Measurements from ENCODE around the gene ADAP1. TPM values are rescaled to one million over a fixed set of nuclear protein-coding genes. Genes with fewer than 3 reads are reported as not detected.

The ADAP1 gene
- total RNA-seq, 1 experiment from 2014 or later, result 31.2 TPM

DNA sequence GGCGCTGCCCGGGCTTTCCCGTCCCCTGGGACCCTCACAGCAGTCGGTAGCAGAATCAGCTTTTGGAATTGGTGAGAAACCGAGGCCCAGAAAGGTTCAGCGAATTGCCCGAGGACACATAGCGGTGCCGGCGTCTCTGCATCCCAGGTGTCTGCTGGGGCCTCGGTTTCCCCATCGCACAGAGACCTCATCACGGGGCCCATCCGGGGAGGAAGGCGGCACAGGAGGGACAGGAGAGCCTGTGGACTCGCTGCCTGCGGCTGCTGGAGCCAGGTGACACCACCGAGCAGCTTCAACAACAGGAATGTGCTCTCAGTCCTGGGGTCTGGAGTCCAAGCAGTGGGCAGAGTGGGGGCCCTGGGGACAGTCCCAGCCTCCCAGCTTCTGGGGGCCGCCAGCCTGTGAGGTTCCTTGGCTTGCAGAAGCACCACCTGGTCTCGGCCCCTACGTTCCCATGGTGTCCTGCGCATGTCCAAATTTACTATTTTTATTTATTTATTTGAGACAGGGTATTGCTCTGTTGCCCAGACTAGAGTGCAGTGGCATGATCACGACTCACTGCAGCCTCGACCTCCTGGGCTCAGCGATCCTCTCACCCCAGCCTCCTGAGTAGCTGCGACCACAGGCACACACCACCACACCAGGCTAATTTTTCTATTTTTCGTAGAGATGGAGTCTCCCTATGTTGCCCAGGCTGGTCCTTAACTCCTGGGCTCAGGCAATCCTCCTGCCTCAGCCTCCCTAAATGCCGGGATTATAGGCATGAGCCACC, 21.4 kb upstream of the ADAP1 start:
- TSS peak; percentile 72 for BruUV-seq (replicated peaks)
- intact Hi-C loops (cut with micrococcal nuclease), result no loop called here
- ATAC-seq (peak; percentile 6; the same call in 1 of the 2 replicates), DNase-seq (no peak)
- TF ChIP-seq, protein P1, sequence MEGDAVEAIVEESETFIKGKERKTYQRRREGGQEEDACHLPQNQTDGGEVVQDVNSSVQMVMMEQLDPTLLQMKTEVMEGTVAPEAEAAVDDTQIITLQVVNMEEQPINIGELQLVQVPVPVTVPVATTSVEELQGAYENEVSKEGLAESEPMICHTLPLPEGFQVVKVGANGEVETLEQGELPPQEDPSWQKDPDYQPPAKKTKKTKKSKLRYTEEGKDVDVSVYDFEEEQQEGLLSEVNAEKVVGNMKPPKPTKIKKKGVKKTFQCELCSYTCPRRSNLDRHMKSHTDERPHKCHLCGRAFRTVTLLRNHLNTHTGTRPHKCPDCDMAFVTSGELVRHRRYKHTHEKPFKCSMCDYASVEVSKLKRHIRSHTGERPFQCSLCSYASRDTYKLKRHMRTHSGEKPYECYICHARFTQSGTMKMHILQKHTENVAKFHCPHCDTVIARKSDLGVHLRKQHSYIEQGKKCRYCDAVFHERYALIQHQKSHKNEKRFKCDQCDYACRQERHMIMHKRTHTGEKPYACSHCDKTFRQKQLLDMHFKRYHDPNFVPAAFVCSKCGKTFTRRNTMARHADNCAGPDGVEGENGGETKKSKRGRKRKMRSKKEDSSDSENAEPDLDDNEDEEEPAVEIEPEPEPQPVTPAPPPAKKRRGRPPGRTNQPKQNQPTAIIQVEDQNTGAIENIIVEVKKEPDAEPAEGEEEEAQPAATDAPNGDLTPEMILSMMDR (conservative IDR thresholded peaks at IDR 0.05; ENCODE audit: low read depth, low read length), result no peak
- no peak for TF ChIP-seq EZH2phosphoT487 (IDR thresholded peaks at IDR 0.05; ENCODE audit: borderline replicate concordance, low read length)
- TF ChIP-seq EZH2 (IDR thresholded peaks at IDR 0.05; ENCODE audit: low read length, unreplicated experiment), result no peak
- Histone ChIP-seq H2AFZ (ENCODE audit: low read length) (peak overlapping the region; percentile 94), H3K9ac (ENCODE audit: low read length) (peak overlapping the region; percentile 97), H3K27me3 (ENCODE audit: low read length) (no peaks in the 10 kb centered on the region), H3K36me3 (ENCODE audit: low read depth, low read length) (peaks cover 21% of the 10 kb centered on the region), H3F3A (ENCODE audit: low read length, unreplicated experiment) (no peaks in the 10 kb centered on the region), H3K4me2 (ENCODE audit: low read length) (peak overlapping the region; percentile 97), H3K79me2 (ENCODE audit: low read length) (peaks cover 42% of the 10 kb centered on the region), H3K9me3 (ENCODE audit: low read length) (no peaks in the 10 kb centered on the region), H4K20me1 (ENCODE audit: low read length) (peaks cover 24% of the 10 kb centered on the region), H3K27ac (ENCODE audit: low read length) (no peak overlapping the region), H3K4me3 (ENCODE audit: low read length) (peak overlapping the region; percentile 93), H3K4me1 (ENCODE audit: insufficient read depth, low read length) (0 out of 2 replicates have a peak, but pooled peaks cover 4% of the 10 kb centered on the region), H3K9me2 (replicated peaks; ENCODE audit: low read length) (no peaks in the 10 kb centered on the region)
- POLR2A ChIA-PET (ENCODE audit: unreplicated experiment), result interaction anchor here (0.6 to 1.0 kb wide), 3 partner anchors 52 to 433 kb away, joined by 3 to 21 read pairs (median 11); no protein-coding TSS in a partner anchor
- CTCF ChIA-PET, result interaction anchor here (0.6 to 0.7 kb wide), 2 partner anchors 17 to 210 kb away, joined by 5 to 6 read pairs; no protein-coding TSS in a partner anchor

DNA sequence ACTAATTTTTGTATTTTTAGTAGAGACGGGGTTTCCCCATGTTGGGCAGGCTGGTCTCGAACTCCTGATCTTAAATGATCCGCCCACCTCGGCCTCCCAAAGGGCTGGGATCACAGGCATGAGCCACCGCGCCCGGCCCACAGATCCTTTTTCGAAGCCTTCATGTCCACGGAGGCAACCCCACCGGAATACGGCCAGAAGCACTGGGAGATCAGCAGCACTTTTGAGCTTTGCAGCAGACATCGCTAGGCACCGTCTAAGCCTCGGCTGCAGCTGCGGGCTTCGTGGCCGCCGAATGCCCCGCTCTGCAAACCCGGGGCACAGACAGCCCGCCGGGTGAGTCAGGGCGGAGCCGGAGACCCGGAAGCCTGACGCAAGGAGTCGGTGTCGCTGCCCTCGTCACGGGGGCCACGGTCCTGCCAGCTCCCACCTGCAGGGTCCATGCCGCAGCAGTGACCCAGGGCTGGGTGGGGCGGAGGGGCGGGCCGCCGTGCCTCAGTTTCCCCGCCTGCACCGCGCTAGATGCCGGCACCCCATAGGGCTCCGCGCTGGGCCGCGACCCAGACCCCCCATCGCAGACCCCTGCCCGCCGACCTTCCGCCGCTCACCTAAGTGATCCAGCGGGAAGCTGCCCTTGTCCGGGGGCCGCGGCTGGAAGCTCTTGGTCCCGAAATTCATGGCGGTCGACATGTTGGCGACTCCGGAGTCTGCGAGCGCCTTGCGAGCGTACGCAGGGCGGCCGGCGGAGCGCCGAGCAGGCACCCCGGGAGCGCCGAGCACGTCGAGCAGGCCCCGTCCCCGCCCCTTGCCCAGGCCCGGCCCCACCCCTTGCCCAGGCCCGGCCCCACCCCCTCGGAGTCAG, 20.6 kb upstream of the ADAP1 start, which contains the start of gene COX19:
TSS of gene COX19 (minus strand) at position 730 of the 862 bp plus-strand sequence. CDS start at position 690, 40 bp downstream.
- Histone ChIP-seq H3K27me3 (ENCODE audit: low read length) (no peaks in the 10 kb centered on the region), H3K27ac (ENCODE audit: low read length) (peak within 1 kb of the TSS; percentile 75), H3K9me2 (replicated peaks; ENCODE audit: low read length) (no peaks in the 10 kb centered on the region), H3K4me3 (ENCODE audit: low read length) (peak within 1 kb of the TSS; percentile 93), H3K36me3 (ENCODE audit: low read depth, low read length) (peaks cover 24% of the 10 kb centered on the region), H2AFZ (ENCODE audit: low read length) (peak within 1 kb of the TSS; percentile 94), H3K79me2 (ENCODE audit: low read length) (peaks cover 45% of the 10 kb centered on the region), H3K9me3 (ENCODE audit: low read length) (no peaks in the 10 kb centered on the region), H3F3A (ENCODE audit: low read length, unreplicated experiment) (no peaks in the 10 kb centered on the region), H3K4me1 (ENCODE audit: insufficient read depth, low read length) (0 out of 2 replicates have a peak, but pooled peaks cover 4% of the 10 kb centered on the region), H3K4me2 (ENCODE audit: low read length) (peak within 1 kb of the TSS; percentile 97), H4K20me1 (ENCODE audit: low read length) (peaks cover 24% of the 10 kb centered on the region), H3K9ac (ENCODE audit: low read length) (peak within 1 kb of the TSS; percentile 97)
- TF ChIP-seq, protein P1 (conservative IDR thresholded peaks at IDR 0.05; ENCODE audit: low read depth, low read length), result no peak
- no peak for TF ChIP-seq EZH2 (IDR thresholded peaks at IDR 0.05; ENCODE audit: low read length, unreplicated experiment)
- no peak for TF ChIP-seq EZH2phosphoT487 (IDR thresholded peaks at IDR 0.05; ENCODE audit: borderline replicate concordance, low read length)
- peak; percentile 83 for DNase-seq
- TSS peak; percentile 34 for BruUV-seq (replicated peaks)
- ChIA-PET POLR2A (ENCODE audit: unreplicated experiment) (interaction anchor here (0.6 to 1.0 kb wide), 4 partner anchors 53 to 592 kb away, joined by 3 to 21 read pairs (median 7); no protein-coding TSS in a partner anchor), CTCF (interaction anchor here (0.5 to 0.7 kb wide), 4 partner anchors 18 to 211 kb away, joined by 3 to 6 read pairs (median 4); no protein-coding TSS in a partner anchor)
- peak; percentile 93 for ATAC-seq
- intact Hi-C loops (cut with micrococcal nuclease), result no loop called here

Data from PC-3 (cell line).